CD4-positive, alpha-beta T cell treated with Interleukin-6 at 100 ng/mL for 8 hours (primary cell): ENCODE results near the gene MR1.
A peak's percentile ranks its signal among the peaks of the same experiment; 100 is the strongest.

ENCODE experiments used
- DNase-seq: peaks from one replicate; pipeline ENCODE4 v3.0.0-alpha.2; 2020; ENCODE audit warnings: mixed read lengths, low spot score

MR1 gene

DNA sequence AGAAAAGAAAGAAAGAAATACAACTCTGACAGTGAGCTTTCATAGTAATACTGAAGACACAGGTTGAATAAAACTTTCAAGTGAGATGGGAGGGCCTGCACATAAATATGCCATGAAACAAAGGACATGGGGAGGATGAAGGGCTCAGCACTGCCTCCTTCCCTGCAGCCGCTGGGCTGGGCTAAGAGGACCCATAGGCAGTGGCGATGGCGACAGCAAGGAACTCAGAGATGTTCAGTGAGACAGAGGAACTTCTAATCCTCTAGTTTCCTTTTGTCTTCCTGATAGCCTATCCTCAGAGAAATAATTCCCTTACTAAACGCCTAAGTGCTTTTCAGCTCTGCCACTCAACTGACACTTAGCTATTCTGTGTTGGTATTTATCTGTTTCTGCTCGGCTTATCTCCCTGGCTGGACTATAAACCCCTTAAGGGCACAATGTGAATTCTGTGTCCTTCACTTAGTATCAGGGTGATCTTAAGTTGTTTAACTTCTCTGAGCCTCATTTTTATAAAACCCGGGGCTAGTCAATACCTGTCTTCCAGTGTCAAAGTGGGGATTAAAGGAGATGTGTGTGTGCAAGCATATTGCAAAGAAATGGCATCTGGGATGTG lies 30.3 kb downstream of the MR1 start:
- no peak for DNase-seq

DNA sequence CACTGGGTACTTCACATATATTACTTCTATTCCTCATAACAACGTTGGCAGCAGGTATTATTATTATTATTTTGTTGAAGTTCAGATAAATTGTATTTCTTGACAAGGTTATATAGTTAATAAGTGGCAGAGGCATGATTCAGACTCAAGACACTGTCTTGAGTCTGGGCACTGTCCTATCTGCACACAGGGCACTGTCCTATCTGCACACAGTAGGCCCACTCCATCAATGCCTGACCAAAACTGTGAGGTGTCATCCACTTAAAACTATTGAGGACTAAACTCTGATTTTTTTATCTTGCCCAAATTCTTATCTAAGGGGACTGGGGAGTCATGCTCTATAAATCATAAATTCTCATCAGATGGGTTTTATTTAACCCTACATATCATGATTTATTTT lies 30.9 kb downstream of the MR1 start:
- DNase-seq = no peak

DNA sequence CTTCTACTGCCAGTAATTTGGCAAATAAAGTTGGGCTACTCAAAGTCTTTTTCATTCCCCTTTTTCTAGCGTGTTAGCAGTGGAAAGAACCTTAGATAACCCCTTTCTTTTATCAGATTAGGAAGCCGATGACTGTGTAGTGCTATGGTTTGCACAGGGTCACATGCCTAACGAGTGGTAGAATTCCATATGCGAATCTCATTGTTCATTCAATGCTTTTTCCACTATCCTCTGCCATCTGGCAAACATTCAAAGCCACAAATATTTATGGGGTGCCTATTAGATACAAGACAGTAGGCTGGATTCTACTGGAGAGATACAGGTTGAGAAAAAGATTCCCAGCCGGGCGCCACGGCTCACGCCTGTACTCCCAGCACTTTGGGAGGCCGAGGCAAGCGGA lies 39.9 kb downstream of the MR1 start:
- DNase-seq = no peak

DNA sequence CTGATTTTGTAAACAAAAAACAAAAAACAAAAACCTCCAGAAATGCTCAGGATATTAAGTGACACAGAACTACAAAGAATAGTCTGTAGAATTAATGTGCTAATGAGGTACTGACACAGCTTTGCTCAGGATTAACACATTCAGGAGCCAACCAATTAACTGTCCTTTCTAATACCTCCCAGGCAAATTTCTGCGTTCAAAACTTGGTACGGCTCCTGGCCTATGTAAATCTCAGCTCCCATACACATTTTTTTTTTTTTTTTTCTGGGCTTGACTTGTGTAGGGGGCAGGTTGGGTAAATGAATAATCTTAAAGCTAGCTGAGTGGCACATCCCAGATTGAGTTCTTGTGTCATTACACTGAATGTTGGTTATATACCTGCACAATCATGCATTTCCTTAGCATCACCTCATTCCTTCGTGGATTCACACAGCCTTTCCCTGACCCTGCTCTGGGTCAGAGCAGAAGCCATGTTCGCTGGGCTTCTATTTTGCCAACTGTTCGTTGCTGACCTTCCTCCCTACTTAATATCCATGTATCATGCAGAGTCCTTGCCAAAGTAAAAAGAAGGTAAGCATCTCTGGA lies 42.1 kb downstream of the MR1 start:
- no peak for DNase-seq

DNA sequence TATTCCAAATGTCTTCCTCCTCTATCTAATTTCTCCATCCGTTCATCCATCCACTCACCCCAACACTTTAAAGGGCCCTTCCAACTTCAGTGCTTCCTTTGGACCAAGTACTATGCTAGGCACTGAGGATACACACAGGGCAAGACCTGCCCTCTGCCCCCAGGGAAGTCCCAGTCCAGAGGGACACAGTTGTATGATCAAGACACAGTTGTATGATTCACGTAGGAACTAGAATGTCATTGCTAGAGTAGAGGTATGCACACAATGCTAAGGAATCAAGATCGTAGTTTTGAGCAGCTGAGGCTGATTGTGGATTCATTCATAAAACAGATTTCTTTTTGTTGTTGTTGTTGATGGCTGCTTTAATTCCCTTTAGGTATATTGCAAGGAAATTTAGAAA lies 43.1 kb downstream of the MR1 start:
- DNase-seq = no peak

DNA sequence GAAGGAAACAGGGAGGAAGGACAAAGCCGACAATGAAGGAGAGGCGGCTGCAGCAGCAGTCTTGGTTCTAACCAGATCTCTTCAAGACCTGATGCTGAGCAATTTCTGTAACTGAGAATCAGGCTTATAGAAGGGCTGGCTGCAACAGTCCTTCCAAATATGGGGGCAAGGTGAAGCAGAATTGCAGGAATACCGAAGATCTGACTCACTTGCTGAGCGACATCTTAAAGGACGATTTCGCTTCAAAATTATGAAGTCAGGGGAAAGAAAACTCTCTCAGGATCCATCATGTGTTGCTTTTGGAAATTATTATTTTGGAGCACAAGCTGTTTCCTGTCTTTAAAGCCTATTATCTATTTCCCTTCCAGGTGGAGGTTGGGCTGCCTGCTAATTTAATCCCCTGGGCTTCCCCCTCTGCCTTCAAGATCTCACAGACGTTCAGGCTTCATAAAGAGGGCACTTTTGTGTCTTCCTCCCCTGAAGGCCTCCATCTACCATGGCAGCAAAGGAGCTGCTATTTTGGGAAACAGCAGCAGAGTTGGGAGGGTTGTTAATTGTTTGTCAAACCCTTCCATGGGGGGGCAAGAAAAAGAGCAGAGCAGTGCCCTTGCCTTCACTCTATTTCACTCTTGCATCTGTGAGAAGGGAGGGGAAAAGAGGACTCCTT lies 43.9 kb downstream of the MR1 start:
- no peak for DNase-seq

DNA sequence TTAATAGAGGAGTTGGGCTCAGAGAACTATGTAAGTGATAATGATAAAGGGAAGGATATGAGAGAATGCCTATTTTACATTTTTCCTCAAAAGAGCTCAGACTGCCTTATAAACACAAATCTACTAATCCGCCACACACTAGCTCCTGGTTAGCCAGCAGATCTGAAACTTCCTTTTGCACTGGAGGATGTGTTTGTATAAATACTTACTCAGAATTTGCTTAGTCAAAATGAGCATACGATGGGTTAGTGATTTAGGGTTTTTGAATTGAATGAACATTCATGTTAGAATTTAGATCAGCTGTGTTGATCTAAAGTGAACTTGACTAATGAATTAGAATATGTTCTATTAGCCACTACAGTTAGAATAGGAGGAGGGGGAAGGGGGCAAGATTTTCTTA lies 45.6 kb downstream of the MR1 start:
- DNase-seq = no peak

DNA sequence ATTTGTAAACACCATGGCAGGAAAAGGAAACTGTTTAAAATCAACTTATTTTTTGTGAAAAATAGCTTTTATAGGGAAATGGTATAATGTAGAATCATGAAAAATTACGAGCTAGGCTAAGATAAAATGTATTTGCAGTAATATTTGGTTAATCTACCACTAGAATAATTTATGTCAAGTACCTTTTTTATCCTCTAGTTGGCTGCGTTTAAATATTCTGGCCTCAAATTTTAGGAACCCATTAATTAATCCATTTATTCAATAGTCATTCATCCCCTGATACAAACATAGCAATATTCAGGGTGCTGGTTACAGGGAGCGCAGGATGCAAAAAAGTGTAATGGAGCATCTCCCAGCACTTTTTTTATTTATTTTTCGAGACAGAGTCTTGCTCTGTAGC lies 46.1 kb downstream of the MR1 start:
- no peak for DNase-seq

DNA sequence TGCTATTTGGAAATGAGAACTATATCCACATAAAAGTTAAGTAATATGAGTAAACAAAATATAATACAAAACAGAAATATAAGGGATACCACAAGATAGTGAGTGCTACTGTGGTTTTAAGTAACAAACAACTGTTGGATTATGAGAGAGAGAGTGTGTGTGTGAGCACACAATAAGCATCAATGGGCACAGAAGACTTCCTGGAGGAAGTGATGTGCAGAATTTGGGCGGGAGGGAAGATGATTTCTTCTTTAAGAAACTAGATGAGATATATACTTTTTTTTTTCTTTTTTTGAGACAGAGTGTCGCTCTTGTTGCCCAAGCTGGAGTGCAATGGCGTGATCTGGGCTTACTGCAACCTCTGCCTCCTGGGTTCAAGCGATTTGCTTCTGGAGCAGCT lies 46.8 kb downstream of the MR1 start:
- DNase-seq = no peak

DNA sequence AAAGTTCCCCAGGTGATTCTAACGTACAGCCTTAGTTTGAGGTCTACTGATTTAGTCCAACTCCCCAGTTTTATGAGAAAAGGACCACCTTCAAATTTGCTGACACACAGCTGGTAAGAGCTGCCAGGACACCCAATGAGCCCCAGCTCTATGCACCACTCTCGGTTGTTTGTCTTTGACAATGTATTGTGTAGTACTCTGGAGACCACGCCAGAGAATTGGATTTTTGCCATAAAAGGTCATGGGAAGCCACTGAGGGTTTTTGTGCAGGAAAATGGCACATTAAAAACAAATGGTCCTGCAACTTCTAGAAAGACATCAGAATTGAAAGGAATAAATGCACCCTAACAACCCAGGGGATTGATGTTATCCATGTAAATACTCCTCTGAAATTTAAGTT lies 47.6 kb downstream of the MR1 start:
- DNase-seq = no peak

DNA sequence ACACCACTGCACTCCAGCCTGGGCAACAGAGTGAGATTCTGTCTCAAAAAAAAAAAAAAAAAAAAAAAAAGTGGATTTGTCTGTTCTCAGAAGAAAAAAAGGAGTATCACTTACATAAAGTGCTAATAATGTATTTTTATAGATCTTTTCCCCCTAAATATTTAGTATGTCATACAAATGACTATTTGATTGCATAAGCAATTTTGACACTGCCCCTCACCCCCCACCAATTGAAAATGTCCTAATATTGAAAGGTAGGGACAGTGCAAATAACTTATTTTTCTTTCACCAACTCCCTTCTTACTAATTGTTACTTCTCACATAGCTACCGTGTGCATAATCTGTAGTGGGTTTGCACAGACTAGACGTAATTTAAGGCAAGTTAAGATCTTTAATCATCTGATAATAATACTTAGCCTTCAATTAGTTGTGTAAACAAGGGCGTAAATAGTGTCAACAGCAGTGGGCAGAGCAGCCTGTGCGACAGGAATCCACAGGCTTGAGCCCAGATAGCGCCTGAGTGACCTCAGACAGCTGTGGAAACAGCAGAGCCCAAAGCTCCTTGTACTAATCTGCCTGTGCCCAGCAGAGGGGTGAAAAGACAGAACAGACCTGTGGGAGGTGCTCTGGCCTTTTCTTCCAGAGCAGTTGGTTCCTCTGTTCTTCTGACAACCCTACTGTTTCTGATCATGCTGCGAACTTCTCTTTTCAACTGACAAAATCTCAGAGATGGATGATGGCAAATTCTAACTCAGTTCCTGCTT lies 50.2 kb downstream of the MR1 start:
- DNase-seq = peak; percentile 76

DNA sequence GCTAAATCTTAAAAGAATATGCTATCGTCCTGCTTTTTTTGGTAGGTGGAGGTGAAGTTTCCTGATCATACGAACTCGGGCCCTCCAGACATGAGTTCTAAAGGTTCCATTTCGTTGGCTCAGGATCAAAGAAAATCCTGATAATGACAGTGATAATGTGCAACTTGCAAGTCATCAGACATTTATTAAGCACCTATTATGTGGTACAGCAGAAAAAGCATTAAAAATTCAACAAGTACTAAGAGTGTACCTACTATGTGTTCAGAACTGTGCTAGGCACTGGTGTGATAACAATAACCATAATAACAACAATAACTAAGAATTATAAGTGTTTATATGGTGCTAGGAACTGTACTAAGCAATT lies 50.8 kb downstream of the MR1 start:
- no peak for DNase-seq

DNA sequence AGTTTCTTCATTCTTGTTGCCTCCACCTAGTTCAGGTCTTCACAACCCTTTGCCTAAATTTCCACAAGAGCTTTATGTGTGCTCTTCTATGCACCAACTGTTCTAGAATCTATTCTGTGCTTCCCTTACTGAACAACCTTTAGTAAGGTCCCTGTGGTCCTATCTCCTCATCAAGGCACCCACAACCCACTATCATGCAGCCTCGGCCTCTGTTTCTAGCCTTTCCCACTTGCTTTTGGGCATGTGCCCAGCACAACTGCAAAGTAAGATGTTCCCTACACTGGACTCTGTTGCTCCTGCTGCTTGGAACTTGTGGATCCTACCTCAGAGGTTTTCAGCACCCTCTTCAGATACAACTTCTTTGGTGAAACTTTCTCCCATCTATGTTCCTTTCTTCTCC lies 52.3 kb downstream of the MR1 start:
- DNase-seq = no peak

DNA sequence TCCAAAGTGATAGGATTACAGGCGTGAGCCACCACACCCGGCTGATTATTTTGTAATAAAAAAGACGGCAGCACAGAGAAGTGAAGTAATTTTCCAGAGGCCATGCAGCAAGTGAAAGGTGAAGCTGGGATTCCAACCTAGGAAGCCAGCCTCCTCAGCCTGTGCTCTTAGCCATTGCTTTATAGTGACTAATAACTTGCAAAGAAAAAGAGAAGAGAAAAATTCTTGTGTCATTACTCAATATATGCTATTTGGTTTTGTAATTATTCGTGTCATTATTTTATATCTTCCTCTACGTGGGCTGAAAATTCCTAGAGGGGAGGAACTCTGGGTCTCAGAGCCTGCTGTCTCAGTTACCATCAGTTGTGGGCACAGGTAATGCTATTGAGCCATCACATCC lies 53.1 kb downstream of the MR1 start:
- DNase-seq = no peak

DNA sequence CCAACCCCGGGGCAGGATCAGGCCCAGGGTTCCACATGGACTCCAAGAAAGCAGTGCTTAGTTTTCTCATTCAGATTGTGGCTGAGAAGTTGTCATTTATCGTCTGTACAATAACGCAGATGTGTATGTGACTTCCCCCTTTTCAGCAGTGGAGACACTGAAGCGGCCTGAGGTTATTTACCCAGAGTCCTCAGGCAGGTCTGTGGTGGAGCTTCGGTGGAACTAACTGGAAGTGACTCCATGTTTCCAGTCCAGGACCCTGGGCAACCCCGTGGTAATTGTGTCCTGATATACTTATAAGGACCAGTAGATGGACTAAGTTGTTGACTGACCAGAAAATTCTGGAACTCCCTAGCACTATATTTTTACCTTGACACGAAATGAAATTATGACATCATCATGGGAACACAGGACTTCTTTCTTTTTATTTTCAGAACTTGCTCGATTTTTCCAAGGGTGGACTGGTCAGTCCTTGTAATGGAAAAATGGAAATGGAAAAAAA lies 53.7 kb downstream of the MR1 start:
- peak; percentile 17 for DNase-seq

DNA sequence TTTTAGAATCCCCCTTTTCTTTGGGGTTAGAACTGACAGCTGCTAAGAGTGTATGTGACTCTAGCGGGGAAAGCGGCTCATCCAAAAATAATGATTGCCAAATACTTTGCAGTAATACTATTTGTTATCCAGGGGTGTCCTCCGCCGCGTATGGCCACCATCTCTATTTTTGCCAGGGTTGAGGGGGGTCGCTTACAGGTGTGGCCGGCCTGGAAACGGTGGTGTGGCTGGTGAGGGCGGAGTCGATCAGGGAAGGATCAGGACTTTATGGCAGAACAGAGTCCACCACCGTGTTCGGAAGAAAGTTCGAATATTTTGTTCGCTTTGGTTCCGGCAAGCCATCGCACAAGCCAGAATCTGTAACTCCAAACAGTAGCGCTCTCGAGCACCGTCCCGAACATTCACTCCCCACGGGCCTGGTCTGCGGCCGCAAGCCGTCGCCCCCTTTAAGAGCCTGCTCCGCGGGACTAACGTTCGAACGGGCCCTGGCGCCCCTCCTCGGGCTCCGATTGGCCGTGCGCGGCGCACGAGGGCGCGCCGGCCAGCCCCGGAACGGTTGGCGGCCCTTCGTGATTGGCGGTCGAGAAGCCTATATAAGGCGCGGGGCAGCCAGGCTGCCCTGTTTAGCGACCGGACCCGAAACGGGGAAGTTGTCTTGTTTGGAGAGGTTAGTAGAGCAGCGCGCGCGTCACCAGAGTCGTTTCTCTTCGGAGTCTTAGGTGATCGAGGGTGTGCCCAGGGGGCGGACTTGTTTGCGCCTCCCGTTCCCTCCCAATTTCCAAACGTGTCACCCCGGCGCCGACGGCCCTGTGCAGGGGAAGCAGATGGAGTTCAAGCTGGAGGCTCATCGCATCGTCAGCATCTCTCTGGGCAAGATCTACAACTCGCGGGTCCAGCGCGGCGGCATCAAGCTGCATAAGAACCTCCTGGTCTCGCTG lies 54.6 kb downstream of the MR1 start, which contains the start of gene IER5:
Gene IER5, plus strand, starts transcription at position 622 of the 938 bp plus-strand sequence. Its CDS starts 203 bp downstream, at position 825.
- DNase-seq = peak; percentile 96

DNA sequence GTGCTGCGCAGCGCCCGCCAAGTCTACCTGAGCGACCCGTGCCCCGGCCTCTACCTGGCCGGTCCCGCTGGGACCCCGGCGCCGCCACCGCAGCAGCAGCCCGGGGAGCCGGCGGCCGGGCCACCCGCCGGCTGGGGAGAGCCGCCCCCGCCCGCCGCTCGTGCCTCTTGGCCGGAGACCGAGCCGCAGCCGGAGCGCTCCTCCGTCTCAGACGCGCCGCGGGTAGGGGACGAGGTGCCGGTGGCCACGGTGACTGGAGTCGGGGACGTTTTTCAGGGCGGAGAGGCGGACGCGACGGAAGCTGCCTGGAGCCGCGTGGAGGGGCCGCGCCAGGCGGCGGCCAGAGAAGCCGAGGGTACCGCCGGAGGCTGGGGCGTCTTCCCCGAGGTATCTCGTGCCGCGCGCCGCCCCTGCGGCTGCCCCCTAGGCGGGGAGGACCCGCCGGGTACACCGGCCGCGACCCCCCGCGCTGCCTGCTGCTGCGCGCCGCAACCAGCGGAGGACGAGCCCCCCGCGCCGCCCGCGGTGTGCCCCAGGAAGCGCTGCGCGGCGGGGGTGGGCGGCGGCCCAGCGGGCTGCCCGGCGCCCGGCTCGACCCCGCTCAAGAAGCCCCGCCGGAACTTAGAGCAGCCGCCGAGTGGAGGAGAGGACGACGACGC lies 55.4 kb downstream of the MR1 start:
- peak; percentile 24 for DNase-seq

DNA sequence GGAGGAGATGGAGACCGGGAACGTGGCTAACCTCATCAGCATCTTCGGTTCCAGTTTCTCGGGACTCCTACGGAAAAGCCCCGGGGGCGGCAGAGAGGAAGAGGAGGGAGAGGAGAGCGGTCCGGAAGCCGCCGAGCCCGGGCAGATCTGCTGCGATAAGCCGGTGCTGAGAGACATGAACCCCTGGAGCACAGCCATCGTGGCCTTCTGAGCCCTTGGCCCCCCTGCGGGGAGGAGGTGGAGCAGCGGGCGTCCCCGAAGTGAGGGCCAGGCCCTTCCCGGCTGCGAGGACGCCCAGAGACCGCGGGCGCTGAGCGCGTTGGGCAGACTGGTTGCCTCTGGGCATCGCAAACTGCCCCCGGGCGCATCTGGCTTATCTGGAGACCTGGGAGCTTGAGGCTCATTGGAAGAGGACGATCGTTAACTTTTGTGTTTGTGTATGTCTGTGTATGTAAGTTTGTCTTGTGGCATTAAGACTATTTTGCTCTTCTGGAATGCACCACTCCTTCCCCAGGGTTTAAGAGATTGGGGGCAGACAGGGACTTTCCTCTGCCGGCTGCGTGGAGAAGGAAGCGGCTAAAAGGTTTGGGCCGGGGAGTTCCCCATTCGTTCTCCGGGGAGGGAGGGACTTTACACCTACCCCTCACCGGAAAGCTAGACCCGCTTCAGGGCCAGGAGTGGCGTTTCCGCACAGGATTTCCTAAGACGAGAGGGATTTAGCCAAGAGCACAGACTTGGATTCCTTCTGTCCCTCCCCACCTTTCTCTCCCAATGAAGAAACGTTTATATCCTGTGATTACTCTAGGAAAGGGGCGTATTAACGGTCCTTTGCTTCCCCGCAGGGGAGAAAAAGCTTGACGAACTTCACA lies 56.1 kb downstream of the MR1 start:
- peak; percentile 76 for DNase-seq

DNA sequence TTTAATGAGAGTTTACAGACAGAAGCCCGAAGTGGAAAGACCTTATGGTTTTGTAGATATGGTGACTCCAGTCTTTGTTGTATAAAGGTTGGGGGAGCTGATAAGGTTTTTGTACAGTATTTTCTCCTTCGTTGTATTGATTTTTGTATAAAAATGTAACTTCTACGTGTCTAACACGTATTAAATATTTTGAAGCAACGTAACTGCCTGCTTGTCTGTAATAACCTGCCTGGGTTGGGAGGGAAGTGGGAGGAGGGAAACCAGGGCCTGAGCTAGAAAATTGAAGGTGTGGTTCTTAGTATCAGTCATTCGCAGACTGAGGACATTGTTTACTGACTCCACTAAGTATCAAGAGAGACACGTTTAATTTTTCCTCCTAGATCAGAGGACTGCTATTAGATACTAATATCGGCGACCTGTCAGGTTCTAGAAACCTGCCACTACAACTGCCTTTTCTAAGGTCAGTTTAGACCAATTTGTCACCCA lies 56.9 kb downstream of the MR1 start:
- DNase-seq = peak; percentile 45
